Panc1 (cell line): ENCODE data around the gene SERTAD2.

ENCODE experiments used
- POLR2AphosphoS5 ChIP-seq: IDR thresholded peaks from 2 replicates; pipeline ENCODE4 v1.6.1; 2012; ENCODE audit warnings: mild to moderate bottlenecking, low read depth, low read length, moderate library complexity
- SIN3A ChIP-seq: IDR thresholded peaks from 2 replicates; pipeline ENCODE4 v1.6.1; 2012; ENCODE audit warnings: low read depth, mild to moderate bottlenecking, low read length, moderate library complexity, borderline replicate concordance; ENCODE audit not compliant: insufficient read depth
- TF ChIP-seq, protein P1 (sequence below): fragments of 450-650 bp; IDR thresholded peaks from 2 replicates; pipeline ENCODE4 v1.5.1; 2017; ENCODE audit warnings: mild to moderate bottlenecking
- TF ChIP-seq, protein P2 (sequence below), 2 experiments: IDR thresholded peaks; 2 replicates each; pipeline ENCODE4 v1.6.1; 2011 to 2012; ENCODE audit warnings: low read depth in 2 of 2, control low read depth in 1 of 2, low read length in 1 of 2, mild to moderate bottlenecking in 1 of 2, moderate library complexity in 1 of 2; ENCODE audit not compliant: insufficient read depth in 1 of 2

DNA sequence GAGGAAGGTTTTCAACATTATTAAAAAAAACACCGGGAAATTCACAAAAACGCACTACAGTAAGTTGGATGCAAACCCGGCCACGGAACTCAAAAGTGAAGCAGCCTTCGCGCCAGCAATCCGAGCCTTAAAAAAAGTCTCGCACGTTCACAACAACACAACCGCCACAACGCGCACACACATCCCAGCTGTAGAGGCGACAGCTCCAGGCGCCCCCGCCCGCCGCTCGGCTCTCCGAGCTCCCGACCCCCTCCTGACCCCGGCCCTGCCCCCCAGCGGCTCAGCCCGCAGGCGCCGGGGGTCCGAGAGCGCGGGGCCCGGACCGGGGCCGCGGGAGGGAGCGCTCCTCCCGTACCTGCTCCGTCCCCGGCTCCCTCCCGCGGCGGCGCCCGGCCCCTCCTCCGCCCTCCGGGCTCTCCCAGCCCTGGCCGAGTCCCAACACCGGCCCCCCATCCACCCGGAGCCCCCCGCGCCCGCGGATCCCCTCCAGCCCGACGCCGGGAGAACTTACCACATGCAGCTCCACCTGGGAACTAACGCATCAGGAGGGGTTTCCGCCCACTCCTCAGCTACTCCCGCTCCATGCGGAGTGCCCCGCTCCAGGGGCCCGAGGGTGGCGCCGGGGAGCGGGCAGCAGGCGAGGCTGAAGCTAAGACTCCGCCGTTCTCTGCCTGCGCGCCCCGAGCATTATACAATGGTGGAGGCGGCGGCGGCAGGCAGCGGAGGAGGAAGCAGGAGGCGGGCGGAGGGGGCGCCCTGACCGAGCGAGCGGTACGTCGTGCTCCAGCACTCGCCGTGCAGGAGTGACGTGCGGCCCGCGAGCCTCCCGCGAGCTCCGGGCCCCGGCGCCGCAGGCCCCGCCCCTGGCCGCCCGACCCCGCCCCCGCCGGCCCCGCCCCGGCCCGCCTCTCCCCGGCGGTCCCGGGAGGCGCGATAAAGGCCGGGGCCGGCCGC, at the start of gene SERTAD2:
- TF ChIP-seq, protein P1, sequence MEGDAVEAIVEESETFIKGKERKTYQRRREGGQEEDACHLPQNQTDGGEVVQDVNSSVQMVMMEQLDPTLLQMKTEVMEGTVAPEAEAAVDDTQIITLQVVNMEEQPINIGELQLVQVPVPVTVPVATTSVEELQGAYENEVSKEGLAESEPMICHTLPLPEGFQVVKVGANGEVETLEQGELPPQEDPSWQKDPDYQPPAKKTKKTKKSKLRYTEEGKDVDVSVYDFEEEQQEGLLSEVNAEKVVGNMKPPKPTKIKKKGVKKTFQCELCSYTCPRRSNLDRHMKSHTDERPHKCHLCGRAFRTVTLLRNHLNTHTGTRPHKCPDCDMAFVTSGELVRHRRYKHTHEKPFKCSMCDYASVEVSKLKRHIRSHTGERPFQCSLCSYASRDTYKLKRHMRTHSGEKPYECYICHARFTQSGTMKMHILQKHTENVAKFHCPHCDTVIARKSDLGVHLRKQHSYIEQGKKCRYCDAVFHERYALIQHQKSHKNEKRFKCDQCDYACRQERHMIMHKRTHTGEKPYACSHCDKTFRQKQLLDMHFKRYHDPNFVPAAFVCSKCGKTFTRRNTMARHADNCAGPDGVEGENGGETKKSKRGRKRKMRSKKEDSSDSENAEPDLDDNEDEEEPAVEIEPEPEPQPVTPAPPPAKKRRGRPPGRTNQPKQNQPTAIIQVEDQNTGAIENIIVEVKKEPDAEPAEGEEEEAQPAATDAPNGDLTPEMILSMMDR: peak; percentile 47
- TF ChIP-seq, protein P2, sequence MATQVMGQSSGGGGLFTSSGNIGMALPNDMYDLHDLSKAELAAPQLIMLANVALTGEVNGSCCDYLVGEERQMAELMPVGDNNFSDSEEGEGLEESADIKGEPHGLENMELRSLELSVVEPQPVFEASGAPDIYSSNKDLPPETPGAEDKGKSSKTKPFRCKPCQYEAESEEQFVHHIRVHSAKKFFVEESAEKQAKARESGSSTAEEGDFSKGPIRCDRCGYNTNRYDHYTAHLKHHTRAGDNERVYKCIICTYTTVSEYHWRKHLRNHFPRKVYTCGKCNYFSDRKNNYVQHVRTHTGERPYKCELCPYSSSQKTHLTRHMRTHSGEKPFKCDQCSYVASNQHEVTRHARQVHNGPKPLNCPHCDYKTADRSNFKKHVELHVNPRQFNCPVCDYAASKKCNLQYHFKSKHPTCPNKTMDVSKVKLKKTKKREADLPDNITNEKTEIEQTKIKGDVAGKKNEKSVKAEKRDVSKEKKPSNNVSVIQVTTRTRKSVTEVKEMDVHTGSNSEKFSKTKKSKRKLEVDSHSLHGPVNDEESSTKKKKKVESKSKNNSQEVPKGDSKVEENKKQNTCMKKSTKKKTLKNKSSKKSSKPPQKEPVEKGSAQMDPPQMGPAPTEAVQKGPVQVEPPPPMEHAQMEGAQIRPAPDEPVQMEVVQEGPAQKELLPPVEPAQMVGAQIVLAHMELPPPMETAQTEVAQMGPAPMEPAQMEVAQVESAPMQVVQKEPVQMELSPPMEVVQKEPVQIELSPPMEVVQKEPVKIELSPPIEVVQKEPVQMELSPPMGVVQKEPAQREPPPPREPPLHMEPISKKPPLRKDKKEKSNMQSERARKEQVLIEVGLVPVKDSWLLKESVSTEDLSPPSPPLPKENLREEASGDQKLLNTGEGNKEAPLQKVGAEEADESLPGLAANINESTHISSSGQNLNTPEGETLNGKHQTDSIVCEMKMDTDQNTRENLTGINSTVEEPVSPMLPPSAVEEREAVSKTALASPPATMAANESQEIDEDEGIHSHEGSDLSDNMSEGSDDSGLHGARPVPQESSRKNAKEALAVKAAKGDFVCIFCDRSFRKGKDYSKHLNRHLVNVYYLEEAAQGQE (IDR thresholded peaks at IDR 0.05; ENCODE audit: insufficient read depth in 1 of 2, low read depth in 2 of 2, low read length in 1 of 2): no peak
- no peak for TF ChIP-seq POLR2AphosphoS5
- peak; percentile 62 for TF ChIP-seq SIN3A
